ENCODE measurements around the gene TMEM61.
"Not testable (repeated sequence)": the region's sequence is repeated elsewhere in the genome, so short reads cannot be mapped to it uniquely, and the experiment has no call there.

TMEM61 gene

DNA sequence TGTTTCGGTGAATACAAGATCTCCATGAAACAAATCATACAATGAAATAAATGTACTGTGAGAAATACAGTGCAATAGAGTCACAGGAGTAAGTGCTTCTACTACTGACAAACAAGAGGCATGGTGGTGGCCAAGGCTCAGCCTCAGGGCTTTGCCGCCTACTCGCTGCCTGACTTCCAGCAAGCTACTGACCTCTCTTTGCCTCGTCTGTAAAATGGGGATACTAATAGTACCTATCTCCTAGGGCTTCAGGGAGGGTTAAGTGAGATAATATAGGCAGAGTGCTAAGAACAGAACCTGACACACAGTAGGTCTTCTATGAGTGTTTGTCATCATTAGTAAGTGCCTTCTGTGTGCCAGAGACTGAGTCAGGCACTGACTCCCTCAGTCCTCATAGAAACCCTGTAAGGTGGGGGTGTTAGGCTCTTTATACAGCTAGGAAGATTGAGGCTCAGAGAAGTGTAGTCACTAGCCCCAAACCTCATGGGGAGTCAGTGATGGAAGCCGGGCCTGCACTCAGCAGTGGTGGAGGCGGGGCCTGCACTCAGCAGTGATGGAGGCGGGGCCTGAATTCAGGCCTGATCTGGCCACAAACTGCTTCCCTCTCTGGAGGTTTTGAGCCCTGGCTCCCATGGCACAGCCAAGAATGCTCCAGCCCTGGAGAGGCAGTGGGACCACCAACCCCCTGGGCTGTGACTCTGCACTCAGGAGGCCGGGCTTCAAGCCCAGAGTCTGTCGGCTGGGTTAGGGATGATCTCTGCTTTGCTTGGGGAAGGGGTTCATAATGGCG lies 25.1 kb downstream of the TMEM61 start:
- DNase-seq = no peak

DNA sequence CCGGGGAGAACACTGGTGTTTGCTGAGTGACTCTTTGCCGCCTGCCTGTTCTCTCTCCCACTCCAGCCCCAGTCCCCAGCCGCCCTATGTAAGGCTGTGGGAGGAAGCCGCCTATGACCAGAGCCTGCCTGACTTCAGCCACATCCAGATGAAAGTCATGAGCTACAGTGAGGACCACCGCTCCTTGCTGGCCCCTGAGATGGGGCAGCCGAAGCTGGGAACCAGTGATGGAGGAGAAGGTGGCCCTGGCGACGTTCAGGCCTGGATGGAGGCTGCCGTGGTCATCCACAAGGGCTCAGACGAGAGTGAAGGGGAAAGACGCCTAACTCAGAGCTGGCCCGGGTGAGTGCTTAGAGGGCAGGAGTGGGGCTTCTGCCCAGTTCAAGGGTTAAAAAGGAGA lies 26.5 kb downstream of the TMEM61 start:
- DNase-seq = no peak

DNA sequence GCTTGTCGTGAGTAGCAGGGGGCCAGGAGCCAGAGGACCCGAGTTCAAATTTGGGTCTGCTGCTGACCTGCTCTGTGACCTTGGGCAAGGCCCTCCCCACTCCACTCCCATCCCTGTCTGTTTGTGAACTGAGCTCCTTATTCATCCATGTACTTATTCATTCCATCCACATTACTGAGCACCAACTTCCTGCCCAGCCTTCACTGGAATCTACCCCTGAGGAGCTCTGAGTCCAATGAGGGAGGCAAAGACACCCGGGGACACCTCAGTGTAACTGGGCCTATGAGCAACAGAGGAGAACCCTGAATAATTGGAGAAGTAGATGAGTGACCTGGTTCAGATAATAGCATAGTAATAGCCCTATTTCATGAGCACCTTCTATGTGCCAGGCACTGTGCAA lies 27.2 kb downstream of the TMEM61 start:
- DNase-seq = no peak

DNA sequence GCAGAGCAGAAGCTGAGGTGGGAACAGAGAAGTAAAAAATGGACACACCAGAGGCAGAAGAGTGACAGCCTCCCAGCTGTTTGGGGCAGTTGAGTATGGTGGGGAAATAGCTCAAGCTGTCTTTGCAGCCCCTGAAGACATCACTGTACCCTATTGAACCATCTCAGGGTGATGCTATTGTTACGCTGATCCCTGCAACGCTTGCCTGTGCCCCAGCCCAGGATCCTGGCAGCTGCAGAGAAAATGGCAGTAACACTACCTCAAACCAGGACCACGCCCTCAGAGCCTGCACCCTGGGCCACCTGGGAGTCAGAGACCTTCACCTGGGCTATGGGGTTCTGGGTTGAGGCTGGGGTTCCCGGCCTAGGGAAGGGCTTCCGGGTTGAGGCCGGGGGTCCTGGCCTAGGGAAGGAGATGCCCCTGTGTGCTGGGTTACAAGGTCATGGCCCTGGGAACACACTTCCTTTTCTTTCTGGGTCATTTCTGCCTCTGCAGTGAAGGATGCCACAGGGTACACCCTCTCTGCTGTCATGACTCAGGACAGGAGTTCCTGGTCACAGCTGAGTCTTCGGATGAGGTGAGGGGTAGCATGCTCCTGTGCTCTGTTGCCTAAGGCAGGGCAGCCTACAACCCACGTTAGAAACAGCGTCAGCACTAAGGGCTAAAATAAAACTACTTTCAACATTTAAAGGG lies 29.9 kb downstream of the TMEM61 start:
- DNase-seq = no peak

- no peak for DNase-seq
These were observed 30.4 kb downstream of the TMEM61 start for GRCh38 chr1:55010887-55011217.

DNA sequence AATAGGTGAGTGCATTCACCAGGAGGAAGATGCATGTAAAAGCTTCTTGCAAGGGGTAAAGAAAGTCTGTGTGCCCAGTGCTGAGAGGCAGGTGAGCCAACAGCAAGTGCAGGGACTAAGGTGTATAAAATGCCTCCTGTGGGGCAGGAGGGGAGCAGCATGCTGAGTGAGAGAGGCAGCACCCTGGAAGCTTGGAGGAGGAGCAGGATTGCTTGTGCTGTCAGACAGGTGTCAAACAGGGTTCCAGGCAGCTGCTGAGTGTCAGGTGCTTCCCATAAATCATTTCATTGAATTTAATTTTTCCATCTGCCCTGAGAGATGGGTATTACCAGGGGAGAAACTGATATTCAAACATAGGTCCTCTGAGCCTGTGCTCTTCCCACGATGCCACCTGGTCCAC lies 32.2 kb downstream of the TMEM61 start:
- peak; percentile 68 for DNase-seq

GRCh38 chr1:55015123-55015522 lies 34.7 kb downstream of the TMEM61 start:
- DNase-seq = no peak

DNA sequence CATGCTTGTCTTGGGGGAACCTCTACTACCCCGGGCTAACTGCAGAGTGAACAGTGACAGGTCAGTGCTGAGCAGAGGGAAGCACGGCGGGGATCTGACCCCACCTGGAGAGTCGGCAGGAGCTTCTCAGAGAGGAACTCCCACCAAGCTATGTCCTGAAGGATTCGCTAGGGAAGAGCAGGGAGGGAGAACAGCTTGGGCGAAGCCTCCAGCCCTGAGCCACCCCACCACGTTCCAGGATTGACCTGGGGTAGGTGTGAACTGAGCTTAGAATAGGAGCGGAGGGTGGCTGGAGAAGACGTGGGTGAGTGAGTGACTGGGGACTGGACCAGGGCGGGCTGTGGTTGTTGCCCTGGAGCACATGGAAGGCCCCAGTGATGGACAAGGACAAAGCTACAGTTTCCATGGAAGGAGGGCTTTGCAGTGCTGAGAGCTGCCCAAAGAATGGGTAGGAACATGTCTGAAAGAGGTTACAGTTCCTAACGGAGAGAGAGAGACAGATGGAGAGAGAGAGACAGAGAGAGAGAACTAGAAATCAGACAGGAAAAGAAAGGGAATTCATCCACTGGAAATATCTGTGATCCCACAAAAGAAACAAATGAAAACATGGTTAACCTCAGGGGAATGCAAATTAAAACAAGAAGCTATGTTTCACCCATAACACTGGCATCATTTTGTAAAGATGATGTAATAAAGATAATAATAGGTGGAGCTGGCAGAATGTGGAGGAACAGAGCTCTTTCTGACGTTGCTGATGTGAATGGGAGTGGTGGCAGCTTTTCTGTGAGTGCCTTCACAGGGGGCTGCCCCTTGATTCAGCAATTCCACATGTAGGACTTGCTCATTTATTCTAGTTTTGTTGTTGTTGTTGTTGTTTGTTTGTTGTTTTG lies 35.5 kb downstream of the TMEM61 start:
- no peak for DNase-seq

DNA sequence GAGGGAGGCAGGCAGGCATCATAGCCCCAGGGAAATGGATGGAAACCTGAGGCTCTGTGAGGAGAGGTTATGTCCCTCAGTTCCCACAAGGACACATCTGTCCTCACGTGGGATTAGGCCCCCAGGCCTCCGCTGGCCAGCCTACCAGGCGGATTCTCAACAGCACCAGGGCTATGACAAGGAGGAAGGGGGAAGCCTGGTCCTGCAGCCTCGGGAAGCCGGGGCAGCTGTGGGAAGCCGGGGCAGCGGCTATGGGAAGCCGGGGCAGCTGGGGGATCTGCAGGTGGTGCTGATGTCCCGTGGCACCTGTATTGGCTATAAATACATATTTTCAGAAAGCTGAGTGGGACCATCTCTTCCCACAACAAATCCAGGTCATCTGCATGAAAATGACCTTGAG lies 38.0 kb downstream of the TMEM61 start:
- DNase-seq = no peak

- peak; percentile 89 for DNase-seq
These were observed 41.6 kb downstream of the TMEM61 start for GRCh38 chr1:55021942-55022546.

DNA sequence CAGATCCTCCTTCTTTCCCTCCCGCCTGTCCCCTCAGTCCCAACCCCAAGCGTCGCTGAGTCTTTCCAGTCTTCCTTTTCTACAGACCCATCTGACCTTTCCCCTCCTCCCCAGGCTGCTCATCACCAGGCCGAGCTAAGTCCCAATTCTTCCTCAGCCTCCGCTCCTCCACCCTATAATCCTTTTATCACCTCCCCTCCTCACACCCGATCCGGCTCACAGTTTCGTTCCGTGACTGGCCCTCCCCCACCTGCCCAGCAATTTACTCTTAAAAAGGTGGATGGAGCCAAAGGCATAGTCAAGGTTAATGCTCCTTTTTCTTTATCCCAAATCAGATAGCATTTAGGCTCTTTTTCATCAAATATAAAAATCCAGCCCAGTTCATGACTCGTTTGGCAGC lies 43.7 kb downstream of the TMEM61 start:
- DNase-seq = not testable (repeated sequence)

DNA sequence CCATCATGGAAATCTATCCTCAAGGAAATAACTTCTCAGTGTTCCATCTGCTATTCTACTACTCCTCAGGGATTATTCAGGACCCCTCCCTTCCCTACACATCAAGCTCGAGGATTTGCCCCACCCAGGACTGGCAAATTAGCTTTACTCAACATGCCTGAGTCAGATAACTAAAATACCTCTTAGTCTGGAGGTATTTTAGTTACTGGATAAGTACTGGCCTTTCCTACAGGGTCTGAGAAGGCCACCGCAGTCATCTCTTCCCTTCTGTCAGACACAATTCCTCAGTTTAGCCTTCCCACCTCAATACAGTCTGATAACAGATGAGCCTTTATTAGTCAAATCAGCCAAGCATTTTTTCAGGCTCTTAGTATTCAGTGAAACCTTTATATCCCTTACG lies 46.3 kb downstream of the TMEM61 start:
- not testable (repeated sequence) for DNase-seq

- not testable (repeated sequence) for DNase-seq
These were observed 50.7 kb downstream of the TMEM61 start for GRCh38 chr1:55031098-55031497.

- no peak for DNase-seq
These were observed 52.8 kb downstream of the TMEM61 start for GRCh38 chr1:55033265-55033614.

DNA sequence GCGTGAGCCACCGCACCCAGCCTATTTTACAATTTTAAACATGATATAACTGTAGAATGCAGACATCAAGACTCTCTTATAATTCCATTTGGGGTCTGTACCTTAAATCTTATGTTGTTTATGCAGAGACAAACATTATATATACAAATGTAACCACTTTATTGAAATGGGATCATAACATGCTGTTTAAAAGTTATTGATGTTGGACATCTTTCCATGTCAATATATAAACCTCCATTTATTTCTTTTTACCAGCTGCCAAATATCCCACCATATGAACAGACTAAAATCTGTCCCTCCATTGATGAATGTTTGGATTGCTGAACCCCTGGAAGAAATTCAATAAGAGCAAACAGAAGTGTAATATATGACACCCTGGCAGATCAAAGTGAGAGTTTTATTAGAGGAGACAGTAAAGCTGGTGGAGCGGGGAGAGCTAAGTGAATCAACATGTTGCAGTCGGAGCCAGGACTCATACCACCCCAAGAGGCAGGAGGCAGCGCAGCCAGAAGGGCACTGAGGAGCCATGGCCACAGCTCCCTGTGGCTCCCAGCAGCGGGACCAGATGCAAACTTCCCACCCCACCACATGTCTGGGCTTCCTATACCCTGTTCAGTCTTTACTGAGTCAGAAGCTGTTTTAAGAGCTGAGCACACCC lies 54.2 kb downstream of the TMEM61 start:
- no peak for DNase-seq

DNA sequence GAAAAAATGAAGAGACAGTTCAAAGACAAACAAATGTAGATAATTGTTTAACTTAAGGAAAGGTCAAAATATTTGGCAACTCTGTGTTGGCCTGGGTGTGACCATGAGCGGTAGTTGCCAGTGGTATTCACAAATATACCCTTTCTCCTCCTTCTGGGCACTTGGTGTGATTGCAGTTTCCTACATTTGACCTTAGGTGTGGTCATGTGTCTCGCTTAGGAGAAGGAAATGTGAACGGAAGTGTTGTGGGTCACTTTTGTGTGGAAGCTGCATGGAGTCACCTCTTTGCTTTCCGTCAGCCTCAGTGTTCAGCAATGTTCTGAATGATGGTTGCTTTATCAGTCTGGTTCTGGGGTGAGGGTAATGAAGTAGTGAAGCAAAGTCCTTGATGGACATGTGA lies 55.5 kb downstream of the TMEM61 start:
- DNase-seq = no peak

DNA sequence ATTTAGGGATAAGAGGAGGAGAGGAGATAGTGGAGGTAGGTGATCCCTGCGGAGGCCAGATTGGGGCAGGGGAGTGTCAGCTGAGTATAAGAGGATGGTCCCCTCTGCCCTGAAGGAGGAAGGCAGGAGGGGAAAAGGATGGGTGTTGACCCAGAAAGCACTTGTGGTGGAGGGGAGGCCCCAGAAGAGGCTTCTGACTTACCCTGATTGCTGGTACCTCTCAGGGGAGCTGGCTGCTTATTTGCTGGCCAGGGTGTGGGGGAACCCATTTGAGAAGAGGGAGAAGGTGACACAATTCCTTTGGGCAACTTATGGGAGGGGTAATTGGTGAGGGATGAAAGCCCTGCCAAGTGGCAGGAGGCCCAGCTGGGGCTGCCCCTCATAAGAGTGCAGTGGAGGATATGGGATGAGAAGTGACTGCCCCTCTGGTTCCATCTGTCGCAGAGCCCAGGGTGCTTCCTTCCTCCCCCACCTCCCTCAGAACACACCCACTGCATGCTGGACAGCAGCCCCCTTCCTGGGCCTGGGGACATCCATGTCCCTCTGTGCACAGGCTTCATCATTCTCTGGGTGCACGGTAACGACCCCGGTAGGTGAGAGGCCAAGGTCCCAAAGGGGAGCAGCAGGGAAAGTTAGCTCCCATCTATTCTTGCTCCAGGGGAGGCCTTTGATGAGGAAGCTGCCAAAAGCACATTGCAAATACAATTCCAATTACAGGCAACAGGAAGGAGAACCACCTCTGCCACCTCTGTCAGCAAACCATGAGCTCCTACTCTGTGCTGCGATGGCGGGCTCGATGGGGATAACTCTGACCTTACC lies 57.5 kb downstream of the TMEM61 start:
- DNase-seq = no peak

GRCh38 chr1:55038552-55038838 lies 58.1 kb downstream of the TMEM61 start:
- DNase-seq = no peak

DNA sequence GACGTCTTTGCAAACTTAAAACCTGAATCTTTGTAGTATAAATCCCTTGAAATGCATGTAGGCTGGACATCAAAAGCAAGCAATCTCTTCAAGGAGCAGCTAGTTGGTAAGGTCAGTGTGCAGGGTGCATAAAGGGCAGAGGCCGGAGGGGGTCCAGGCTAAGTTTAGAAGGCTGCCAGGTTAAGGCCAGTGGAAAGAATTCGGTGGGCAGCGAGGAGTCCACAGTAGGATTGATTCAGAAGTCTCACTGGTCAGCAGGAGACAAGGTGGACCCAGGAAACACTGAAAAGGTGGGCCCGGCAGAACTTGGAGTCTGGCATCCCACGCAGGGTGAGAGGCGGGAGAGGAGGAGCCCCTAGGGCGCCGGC lies 58.5 kb downstream of the TMEM61 start:
- DNase-seq = no peak

GRCh38 chr1:55039342-55040082 lies 59.1 kb downstream of the TMEM61 start, which contains the start of gene PCSK9:
TSS of gene PCSK9 (plus strand) at chr1:55039548. CDS start at chr1:55039838, 290 bp downstream.
- no peak for DNase-seq

Measured in COR-L47 (cell line).